ENCODE measurements around the gene LIF. TPM values are rescaled to one million over a fixed set of nuclear protein-coding genes. Genes with fewer than 3 reads are reported as not detected.
"Not testable (repeated sequence)": the region's sequence is repeated elsewhere in the genome, so short reads cannot be mapped to it uniquely, and the experiment has no call there.

LIF gene
- total RNA-seq, 1 experiment from 2014 or later, result 23.1 TPM

DNA sequence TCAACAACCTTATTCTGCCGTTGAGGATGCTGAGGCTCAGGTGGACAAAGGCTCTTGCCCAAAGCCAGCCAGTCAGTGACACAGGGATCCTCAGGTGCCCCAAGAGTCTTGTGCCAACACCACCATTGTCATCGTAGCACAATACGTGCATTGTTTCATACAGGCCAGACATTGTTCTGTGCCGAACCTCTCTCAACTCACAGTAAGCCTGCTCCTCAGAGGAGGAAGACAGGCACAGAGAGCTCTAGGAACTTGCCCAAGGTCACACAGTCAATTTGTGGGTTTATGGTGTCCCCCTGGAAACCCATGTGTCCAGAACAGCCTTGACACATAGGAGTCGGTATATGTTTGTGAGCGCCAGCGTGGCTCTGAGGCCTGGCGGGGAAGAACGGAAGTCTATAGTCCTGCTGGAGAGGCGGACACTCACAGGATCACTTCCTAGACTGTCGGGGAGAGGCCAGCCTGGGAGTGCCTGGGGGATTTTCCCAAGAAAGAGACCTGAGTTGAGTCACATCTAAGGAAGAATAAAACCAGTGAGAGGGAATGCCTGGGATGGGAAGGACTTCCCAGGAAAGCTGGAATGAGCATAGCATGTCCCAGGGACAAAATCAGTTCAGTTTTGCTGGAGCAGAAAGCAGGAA lies 20.2 kb downstream of the LIF start:
- DNase-seq (ENCODE audit: low read depth), result no peak

DNA sequence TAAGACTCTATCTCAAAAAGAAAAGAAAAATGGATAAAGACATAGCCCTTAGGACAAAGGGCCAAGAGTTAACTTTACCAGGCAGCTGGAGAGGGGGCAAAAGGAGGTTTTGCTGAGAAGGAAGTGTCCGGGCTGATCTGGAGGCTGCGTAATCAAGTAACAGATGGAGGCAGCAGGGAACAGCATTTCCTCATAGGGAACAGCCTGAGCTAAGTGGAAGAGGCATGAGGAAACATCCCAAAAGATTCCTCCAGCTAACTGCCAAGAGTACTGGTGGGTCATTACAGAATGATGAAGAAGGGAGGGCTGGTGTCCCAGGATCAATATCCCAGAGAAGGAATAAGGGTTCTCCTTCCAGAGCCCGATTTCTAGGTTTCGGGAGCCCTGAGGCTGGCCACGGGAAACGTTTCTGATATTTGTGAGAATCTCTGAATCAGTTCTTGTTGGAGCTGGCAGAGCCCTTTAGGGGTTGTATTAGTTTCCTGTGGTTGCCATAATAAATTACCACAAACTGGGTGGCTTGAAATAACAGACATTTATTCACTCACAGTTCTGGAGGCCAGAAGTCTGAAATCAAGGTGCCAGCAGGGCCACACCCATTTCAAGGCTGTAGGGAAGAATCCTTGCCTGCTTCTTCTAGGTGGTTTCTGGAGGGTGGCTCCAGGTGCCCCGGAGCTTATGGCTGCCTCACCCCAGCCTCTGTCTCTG lies 21.2 kb downstream of the LIF start:
- no peak for DNase-seq (ENCODE audit: low read depth)

GRCh38 chr22:30224161-30224857 lies 22.2 kb downstream of the LIF start:
- DNase-seq (ENCODE audit: low read depth), result no peak

DNA sequence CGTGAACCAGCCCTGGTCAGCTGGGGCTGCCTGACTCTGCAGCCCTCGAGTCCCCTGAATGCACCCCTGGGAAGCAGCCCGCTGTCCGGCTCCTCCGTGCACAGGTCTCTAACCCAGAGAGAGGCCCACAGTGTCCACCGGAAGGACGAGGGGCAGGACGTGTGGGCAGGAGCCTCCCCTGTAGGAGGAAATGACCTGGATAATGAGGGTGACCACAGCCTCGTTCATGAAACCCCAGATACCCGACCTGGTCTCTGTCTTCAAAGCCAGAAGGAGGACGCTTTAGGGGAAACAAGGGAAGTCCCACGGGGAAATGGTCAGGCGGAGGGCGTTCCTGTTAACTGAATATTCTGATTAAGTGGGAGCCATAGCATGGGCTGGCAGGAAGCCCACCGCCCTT lies 23.3 kb downstream of the LIF start:
- DNase-seq (ENCODE audit: low read depth), result no peak

DNA sequence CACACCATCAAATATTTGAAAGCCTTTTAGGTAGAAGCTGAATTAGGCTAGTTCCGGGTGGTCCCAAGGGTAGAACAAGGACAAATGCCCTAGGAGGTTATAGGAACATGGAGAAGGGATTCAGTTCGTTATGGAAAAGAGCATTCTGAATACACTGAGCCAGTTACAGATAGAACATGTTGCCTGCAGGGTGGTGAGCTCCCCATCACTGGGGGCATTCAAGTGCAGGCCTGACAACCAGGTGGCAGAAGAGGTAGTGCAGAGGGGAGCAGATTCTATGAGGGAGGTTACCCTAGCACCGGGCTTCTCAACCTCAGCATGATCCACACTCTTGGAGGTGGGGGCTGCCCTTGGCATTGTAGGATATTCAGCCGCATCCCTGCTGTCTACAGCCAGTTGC lies 24.2 kb downstream of the LIF start:
- no peak for DNase-seq (ENCODE audit: low read depth)

GRCh38 chr22:30221121-30221992 lies 25.2 kb downstream of the LIF start:
- DNase-seq (ENCODE audit: low read depth), result no peak

GRCh38 chr22:30220338-30221012 lies 26.1 kb downstream of the LIF start:
- DNase-seq (ENCODE audit: low read depth), result no peak

DNA sequence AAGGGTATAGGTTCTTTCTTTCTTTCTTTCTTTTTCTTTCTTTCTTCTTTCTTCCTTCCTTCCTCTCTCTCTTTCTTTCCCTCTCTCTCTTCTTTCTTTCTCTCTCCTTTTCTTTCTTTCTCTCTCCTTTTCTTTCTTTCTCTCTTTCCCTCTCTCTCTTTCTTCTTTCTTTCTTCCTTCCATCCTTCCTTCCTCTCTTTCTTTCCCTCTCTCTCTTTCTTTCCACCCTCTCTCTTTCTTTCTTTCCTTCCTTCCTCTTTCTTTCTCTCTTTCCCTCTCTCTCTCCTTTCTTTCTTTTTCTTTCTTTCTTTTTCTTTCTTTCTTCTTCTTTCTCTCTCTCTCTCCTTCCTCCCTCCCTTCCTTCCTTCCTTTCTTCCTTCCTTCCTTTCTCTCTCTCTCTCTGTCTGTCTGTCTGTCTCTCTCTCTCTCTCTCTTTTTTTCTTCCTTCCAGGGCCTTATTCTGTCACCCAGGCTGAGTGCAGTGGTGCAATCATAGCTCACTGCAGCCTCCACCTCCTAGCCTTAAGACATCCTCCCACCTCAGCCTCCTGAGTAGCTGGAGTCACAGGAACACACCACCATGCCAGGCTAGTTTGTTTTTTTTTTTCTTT lies 26.8 kb downstream of the LIF start:
- no peak for DNase-seq (ENCODE audit: low read depth)

DNA sequence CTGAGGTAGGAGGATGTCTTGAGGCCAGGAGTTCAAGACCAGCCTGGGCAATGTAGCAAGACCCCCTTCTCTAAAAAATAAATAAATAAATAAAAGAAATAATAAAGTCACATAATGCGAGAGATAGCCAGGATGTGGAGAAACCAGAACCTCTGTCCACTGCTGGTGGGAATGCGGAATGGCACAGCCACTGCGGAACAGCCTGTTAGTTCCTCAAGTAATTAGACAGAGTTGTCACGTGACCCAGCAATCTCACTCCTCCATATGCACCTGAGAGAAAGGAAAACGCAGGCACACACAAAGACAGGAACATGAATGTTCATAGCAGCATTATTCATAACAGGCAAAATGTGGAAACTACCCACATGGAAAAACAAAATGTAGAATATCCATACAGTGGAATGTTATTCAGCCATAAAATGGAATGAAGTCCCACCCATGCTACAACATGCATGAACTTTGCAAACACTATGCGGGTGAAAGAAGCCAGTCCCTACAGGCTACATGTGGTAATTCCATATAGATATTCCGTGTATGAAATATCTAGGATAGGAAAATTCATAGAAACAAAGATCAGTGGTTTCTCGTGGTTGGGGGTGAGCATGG lies 27.4 kb downstream of the LIF start:
- no peak for DNase-seq (ENCODE audit: low read depth)

- DNase-seq (ENCODE audit: low read depth), result peak; percentile 39
These were observed 28.6 kb downstream of the LIF start for GRCh38 chr22:30217698-30218560.

DNA sequence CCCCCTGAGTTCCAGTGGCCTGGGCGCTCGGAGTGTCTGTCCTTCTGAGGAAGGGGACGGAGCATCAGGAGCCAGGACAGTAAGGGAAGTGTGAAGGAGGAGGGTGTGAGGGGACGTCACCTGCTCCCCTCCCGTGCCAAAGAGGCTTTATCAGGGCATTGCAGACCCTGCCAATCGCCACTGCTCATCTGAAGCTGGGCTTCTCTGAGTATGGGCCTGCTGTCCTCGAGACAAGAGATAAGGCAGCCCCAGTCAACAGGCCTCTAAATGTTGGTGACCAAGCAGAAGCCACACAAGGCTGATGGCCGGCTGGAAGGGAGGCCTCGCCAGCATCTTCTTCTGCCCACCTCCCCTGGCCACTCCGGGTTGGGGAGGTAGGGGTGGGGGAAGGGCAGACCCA lies 29.8 kb downstream of the LIF start:
- DNase-seq (ENCODE audit: low read depth), result no peak

GRCh38 chr22:30216272-30216671 lies 30.3 kb downstream of the LIF start:
- not testable (repeated sequence) for DNase-seq (ENCODE audit: low read depth)

GRCh38 chr22:30214703-30215407 lies 31.7 kb downstream of the LIF start:
- no peak for DNase-seq (ENCODE audit: low read depth)

DNA sequence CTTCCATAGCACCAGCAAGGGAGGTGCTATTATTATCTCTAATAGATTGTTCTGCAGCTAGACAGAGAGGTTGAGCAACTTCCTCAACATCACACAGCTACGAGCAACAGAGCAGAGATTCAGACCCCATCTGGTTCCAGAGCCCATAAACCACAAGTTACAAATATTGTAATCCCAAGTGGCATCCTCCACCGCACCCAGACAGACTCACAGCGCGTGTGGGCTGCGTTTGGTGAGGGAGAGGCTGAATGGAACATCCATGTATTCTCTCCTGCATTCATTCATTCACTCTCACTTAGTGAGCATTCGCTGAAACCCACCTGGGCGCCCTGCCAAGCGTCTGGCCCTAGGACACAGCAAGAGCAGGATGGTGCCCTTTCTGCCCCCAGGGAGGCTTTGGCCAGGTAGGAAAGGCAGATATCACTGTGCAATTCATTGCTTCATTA lies 33.5 kb downstream of the LIF start:
- DNase-seq (ENCODE audit: low read depth), result peak; percentile 77

DNA sequence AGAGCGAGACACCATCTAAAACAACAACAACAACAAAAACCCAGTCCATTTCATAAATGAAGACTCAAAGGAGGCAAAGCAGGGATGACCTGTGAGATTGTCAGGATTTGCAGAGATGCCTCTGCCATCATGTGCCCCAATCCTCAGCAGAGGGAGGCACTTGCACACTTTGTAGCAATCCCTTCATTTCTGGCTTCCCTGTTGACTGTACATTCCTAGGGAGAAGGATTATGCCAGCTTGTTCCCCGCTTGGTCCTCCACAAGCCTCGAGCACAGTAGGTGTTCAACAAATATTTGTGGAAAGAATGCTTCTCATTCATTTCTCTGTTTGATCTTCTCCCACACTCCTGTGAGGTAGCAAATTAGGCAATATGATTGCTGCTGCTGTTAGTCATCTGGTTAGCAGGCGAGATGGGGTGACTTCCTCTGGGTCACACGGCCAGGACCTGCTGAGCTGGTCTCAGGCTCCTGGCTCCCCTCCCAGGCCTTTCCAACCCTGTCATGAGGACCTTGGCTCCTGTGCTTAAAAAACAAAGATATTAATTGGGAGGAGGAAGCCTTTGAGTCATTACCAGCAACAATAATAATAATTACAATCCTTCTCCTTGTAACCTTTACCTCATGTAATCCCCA lies 34.1 kb downstream of the LIF start:
- DNase-seq (ENCODE audit: low read depth), result peak; percentile 90

- DNase-seq (ENCODE audit: low read depth), result no peak
These were observed 35.3 kb downstream of the LIF start for GRCh38 chr22:30211124-30211820.

- DNase-seq (ENCODE audit: low read depth), result peak; percentile 84
These were observed 36.2 kb downstream of the LIF start for GRCh38 chr22:30210235-30210909.
